ENCODE measurements around the gene HNRNPA3. TPM values are rescaled to one million over a fixed set of nuclear protein-coding genes. Genes with fewer than 3 reads are reported as not detected.

Gene HNRNPA3
- total and polyA plus RNA-seq, 2 donors (not counting 3 experiments of a cell fraction or from before 2014, with no cell fraction given), result 57.5 to 316 TPM

GRCh38 chr2:177235855-177236437 lies 23.4 kb downstream of the HNRNPA3 start:
- no peak overlapping the region for H2AFZ ChIP-seq (ENCODE audit: low read depth, low read length)
- TF ChIP-seq JUN (IDR thresholded peaks at IDR 0.05; ENCODE audit: borderline replicate concordance, insufficient read depth, insufficient read length, low read depth) (no peak), EZH2 (IDR thresholded peaks at IDR 0.05; ENCODE audit: borderline replicate concordance, low read depth, low read length, severe bottlenecking) (no peak), POLR2AphosphoS5 (IDR thresholded peaks at IDR 0.05; ENCODE audit: insufficient read depth, low read depth, low read length) (no peak), CTCF (IDR thresholded peaks at IDR 0.05; ENCODE audit: extremely low read depth in 1 of 2, insufficient read depth in 1 of 2, low read depth in 1 of 2, low read length in 2 of 2) (no peak), GATA2 (IDR thresholded peaks at IDR 0.05; ENCODE audit: insufficient read depth, insufficient read length, low read depth, low read length) (no peak), MYC (IDR thresholded peaks at IDR 0.05; ENCODE audit: low read depth, low read length) (no peak), MAX (IDR thresholded peaks at IDR 0.05; ENCODE audit: insufficient read depth, insufficient read length) (no peak)
- H3K27ac ChIP-seq (ENCODE audit: insufficient read depth, low read depth, low read length), result no peak overlapping the region
- ChIA-PET CTCF (interaction anchor here (1.0 to 7.0 kb wide), 2 partner anchors 27 to 71 kb away, joined by 3 to 36 read pairs; no protein-coding TSS in a partner anchor), POLR2A (no interaction called here)
- dilution Hi-C loops (cut with MboI; ENCODE audit: extremely low pct_ligation_motif_present, low sequenced_read_pairs), result no loop called here
- H3K9me1 ChIP-seq (replicated peaks; ENCODE audit: control insufficient read depth, extremely low read depth, insufficient read depth, low read length), result no peaks in the 10 kb centered on the region
- peaks cover 22% of the 10 kb centered on the region for H3K4me1 ChIP-seq (ENCODE audit: control insufficient read depth, extremely low read depth, insufficient read depth, low read length)
- H3K36me3 ChIP-seq (ENCODE audit: control insufficient read depth in 2 of 2, extremely low read depth in 1 of 2, insufficient read depth in 2 of 2, low read length in 2 of 2), result peaks cover 9 to 13% of the 10 kb centered on the region in 2 experiments
- FAIRE-seq, result no peak
- no peak overlapping the region for H3K4me3 ChIP-seq (replicated peaks in 1 of 3; ENCODE audit: insufficient read depth in 1 of 3, low read depth in 1 of 3, low read length in 3 of 3)
- H3K4me2 ChIP-seq (ENCODE audit: insufficient read depth, low read length), result no peak overlapping the region
- H3K79me2 ChIP-seq (ENCODE audit: control insufficient read depth, insufficient read depth, low read length), result peaks cover 79% of the 10 kb centered on the region
- no peak overlapping the region for H3K9ac ChIP-seq (replicated peaks; ENCODE audit: extremely low read depth, insufficient read depth, low read length)
- DNase-seq (ENCODE audit: low read depth, low spot score), result no peak
- H3K27me3 ChIP-seq (ENCODE audit: control insufficient read depth in 2 of 2, insufficient read depth in 2 of 2, low read length in 2 of 2), result no peaks in the 10 kb centered on the region
- intact Hi-C loops (cut with micrococcal nuclease), result no loop called here
- BruUV-seq (replicated peaks), result no TSS peak
- peaks cover 3% of the 10 kb centered on the region for H4K20me1 ChIP-seq (replicated peaks; ENCODE audit: control insufficient read depth, extremely low read depth, insufficient read depth, low read length)
- no peaks in the 10 kb centered on the region for H3K9me3 ChIP-seq (replicated peaks; ENCODE audit: control insufficient read depth, insufficient read depth, low read length)

Measured in endothelial cell of umbilical vein (primary cell).